HG02943 (cell line): Measurements from ENCODE around the gene ZNF580.

Experiments used
- ATAC-seq: cut with Tn5 transposase; IDR thresholded peaks from one replicate; pipeline ENCODE4 v1.9.1; 2021; ENCODE audit warnings: mild to moderate bottlenecking, low read depth, moderate library complexity; ENCODE audit not compliant: unreplicated experiment

ZNF580 gene

GRCh38 chr19:55688422-55689218 lies 47.8 kb downstream of the ZNF580 start:
- no peak for ATAC-seq

GRCh38 chr19:55689411-55690108 lies 48.8 kb downstream of the ZNF580 start:
- ATAC-seq, result no peak

- ATAC-seq, result no peak
These were observed 49.4 kb downstream of the ZNF580 start for GRCh38 chr19:55690109-55690768.

GRCh38 chr19:55690769-55691545 lies 50.2 kb downstream of the ZNF580 start:
- ATAC-seq, result no peak

- ATAC-seq, result no peak
These were observed 51.0 kb downstream of the ZNF580 start for GRCh38 chr19:55691561-55692481.

GRCh38 chr19:55692681-55693081 lies 51.9 kb downstream of the ZNF580 start:
- ATAC-seq, result no peak
